AG04450 (cell line): ENCODE measurements around the gene CKS1B. TPM values are rescaled to one million over a fixed set of nuclear protein-coding genes. Genes with fewer than 3 reads are reported as not detected.

Experiments used
- CTCF ChIA-PET: fragments of 300-600, 350-600 bp; formaldehyde crosslinking; extraction: SDS; loops from one replicate; lab custom pipeline; 2022; ENCODE audit warnings: antibody characterized with exemption, inconsistent platforms; lab: Charles Lee
- POLR2A ChIA-PET: fragments of 350-600 bp; formaldehyde crosslinking; extraction: SDS; loops from one replicate; lab custom pipeline; 2021; ENCODE audit warnings: antibody characterized with exemption, inconsistent platforms; lab: Yijun Ruan, JAX
- DNase-seq: peaks from one replicate; pipeline ENCODE4 v3.0.0-alpha.2; 2011; ENCODE audit warnings: low read depth, low spot score
- H3K27ac ChIP-seq: one replicate; pipeline ENCODE4 v1.5.1; 2012; ENCODE audit warnings: low read depth, low read length, control low read depth
- H3K27me3 ChIP-seq: one replicate; pipeline ENCODE4 v1.6.0; 2012; ENCODE audit warnings: low read length; ENCODE audit not compliant: control insufficient read depth, insufficient read depth
- H3K4me3 ChIP-seq: 2 replicates; pipeline ENCODE4 v1.5.1; 2011; ENCODE audit warnings: mild to moderate bottlenecking, low read depth, low read length, control low read depth
- H3K9me3 ChIP-seq: 2 replicates; pipeline ENCODE4 v1.5.1; 2012; ENCODE audit warnings: low read length; ENCODE audit not compliant: control insufficient read depth, insufficient read depth
- polyA plus RNA-seq: library from polyadenylated mRNA; depleted of rRNA; stranded (reverse); fragments of >200 nt; gene quantifications from 2 replicates; pipeline ENCODE4 v1.2.3, GENCODE V29; 2011
- TF ChIP-seq, protein P1 (sequence below): IDR thresholded peaks from 2 replicates; pipeline ENCODE4 v1.5.1; 2011; ENCODE audit warnings: low read depth, low read length, control low read depth, inconsistent platforms

CKS1B gene
- polyA plus RNA-seq, 1 experiment, result 81.3 TPM

- Histone ChIP-seq H3K9me3 (no peaks in the 10 kb centered on the region), H3K27me3 (no peaks in the 10 kb centered on the region), H3K4me3 (no peak overlapping the region), H3K27ac (no peak overlapping the region)
- no peak for DNase-seq
- CTCF ChIA-PET, result interaction anchor here (1.0 kb wide), 4 partner anchors 8 to 277 kb away, joined by 3 to 6 read pairs (median 4); partner anchors contain the start of gene PBXIP1
- TF ChIP-seq, protein P1, sequence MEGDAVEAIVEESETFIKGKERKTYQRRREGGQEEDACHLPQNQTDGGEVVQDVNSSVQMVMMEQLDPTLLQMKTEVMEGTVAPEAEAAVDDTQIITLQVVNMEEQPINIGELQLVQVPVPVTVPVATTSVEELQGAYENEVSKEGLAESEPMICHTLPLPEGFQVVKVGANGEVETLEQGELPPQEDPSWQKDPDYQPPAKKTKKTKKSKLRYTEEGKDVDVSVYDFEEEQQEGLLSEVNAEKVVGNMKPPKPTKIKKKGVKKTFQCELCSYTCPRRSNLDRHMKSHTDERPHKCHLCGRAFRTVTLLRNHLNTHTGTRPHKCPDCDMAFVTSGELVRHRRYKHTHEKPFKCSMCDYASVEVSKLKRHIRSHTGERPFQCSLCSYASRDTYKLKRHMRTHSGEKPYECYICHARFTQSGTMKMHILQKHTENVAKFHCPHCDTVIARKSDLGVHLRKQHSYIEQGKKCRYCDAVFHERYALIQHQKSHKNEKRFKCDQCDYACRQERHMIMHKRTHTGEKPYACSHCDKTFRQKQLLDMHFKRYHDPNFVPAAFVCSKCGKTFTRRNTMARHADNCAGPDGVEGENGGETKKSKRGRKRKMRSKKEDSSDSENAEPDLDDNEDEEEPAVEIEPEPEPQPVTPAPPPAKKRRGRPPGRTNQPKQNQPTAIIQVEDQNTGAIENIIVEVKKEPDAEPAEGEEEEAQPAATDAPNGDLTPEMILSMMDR, result no peak
- POLR2A ChIA-PET, result no interaction called here
These were observed 28.3 kb upstream of the CKS1B start for GRCh38 chr1:154945962-154946850.

DNA sequence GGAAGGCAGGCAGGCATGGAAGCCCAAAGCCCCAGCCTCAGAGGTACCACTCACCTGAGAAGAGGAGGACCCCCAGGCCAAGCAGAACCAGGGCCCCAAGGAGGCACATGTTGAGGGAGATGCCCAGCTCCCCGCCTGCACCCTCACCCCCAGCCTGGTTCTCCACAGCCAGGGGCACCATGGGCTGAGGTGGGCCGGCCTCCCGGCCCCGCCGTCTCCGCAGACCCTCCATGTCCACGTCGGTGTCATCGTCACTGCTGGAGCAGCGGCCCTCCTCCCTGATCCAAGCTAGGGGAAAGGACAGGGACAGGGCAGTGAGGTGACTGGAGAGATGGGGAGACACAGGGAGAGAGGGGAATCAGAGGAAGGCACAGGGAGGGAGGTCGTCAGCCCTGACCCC is 26.4 kb upstream of the CKS1B start:
- CTCF ChIA-PET, result no interaction called here
- H3K9me3 ChIP-seq, result no peaks in the 10 kb centered on the region
- H3K27ac ChIP-seq, result no peak overlapping the region
- TF ChIP-seq, protein P1, result no peak
- DNase-seq, result no peak
- POLR2A ChIA-PET, result interaction anchor here (0.6 kb wide), 1 partner anchor 21 kb away, joined by 4 read pairs; no protein-coding TSS in a partner anchor
- H3K27me3 ChIP-seq, result no peaks in the 10 kb centered on the region
- H3K4me3 ChIP-seq, result no peak overlapping the region

- H3K27ac ChIP-seq, result no peak overlapping the region
- CTCF ChIA-PET, result interaction anchor here (0.8 to 1.5 kb wide), 2 partner anchors 9 to 16 kb away, joined by 3 to 4 read pairs; partner anchors contain the start of gene PMVK
These were observed 22.4 kb upstream of the CKS1B start for GRCh38 chr1:154951901-154952657.

DNA sequence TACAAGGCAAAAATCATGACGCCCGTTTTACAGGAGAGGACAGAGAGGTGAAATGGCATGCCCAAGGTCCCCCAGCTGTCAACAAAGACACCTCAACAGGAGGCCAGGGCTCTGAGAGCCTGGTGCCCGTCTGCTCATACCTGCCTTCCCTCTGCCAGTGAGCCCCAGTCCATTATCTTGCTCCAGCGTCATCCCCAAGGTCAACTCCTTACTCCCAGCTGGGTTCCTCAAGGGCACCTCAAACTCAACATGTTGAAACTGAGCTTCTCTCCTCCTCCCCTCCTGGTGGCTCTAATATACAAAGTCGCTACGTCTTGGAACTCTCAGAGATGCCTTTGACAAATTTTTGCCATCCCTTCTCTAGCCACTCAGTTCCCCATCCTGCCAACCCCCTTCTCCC is 21.8 kb upstream of the CKS1B start:
- ChIA-PET CTCF (interaction anchor here (0.8 to 2.5 kb wide), 3 partner anchors 8 to 132 kb away, joined by 3 to 6 read pairs (median 4); partner anchors contain the start of gene PMVK), POLR2A (interaction anchor here (1.3 kb wide), 1 partner anchor 18 kb away, joined by 4 read pairs; the partner anchor contains the start of gene SHC1)
- H3K27me3 ChIP-seq, result no peaks in the 10 kb centered on the region
- no peak for DNase-seq
- no peak overlapping the region for H3K27ac ChIP-seq
- TF ChIP-seq, protein P1, result no peak
- H3K4me3 ChIP-seq, result no peak overlapping the region
- H3K9me3 ChIP-seq, result no peaks in the 10 kb centered on the region

More at GRCh38 chr1:154951901-154952657, 22.4 kb upstream of the CKS1B start:
- H3K4me3 ChIP-seq, result no peak overlapping the region
- H3K9me3 ChIP-seq, result no peaks in the 10 kb centered on the region
- POLR2A ChIA-PET, result interaction anchor here (0.7 to 1.3 kb wide), 2 partner anchors 15 to 19 kb away, joined by 3 to 4 read pairs; partner anchors contain the start of genes PMVK and SHC1
- H3K27me3 ChIP-seq, result no peaks in the 10 kb centered on the region
- DNase-seq, result no peak
- TF ChIP-seq, protein P1, result no peak
